ENCODE results near the gene TBX18.

The TBX18 gene

GRCh38 chr6:84687431-84687830, 77.0 kb downstream of the TBX18 start:
- H3K36me3 ChIP-seq = no peaks in the 10 kb centered on the region
- no peaks in the 10 kb centered on the region for H3K9me3 ChIP-seq
- H3K27ac ChIP-seq = no peak overlapping the region
- no peak for TF ChIP-seq CTCF (IDR thresholded peaks at IDR 0.05)
- H3K27me3 ChIP-seq = no peaks in the 10 kb centered on the region
- H3K4me1 ChIP-seq (ENCODE audit: control insufficient read depth in 1 of 2, insufficient read depth in 1 of 2, low read depth in 1 of 2, low read length in 1 of 2) = no peaks in the 10 kb centered on the region
- no peak overlapping the region for H3K4me3 ChIP-seq (ENCODE audit: low read depth in 1 of 2, low read length in 1 of 2)

GRCh38 chr6:84685983-84686584, 78.3 kb downstream of the TBX18 start:
- Histone ChIP-seq H3K27me3 (no peaks in the 10 kb centered on the region), H3K36me3 (no peaks in the 10 kb centered on the region), H3K27ac (no peak overlapping the region), H3K9me3 (no peaks in the 10 kb centered on the region), H3K4me3 (ENCODE audit: low read depth in 1 of 2, low read length in 1 of 2) (no peak overlapping the region), H3K4me1 (ENCODE audit: control insufficient read depth in 1 of 2, insufficient read depth in 1 of 2, low read depth in 1 of 2, low read length in 1 of 2) (no peaks in the 10 kb centered on the region)
- TF ChIP-seq CTCF (IDR thresholded peaks at IDR 0.05) = no peak

GRCh38 chr6:84681693-84682326, 82.6 kb downstream of the TBX18 start:
- no peaks in the 10 kb centered on the region for H3K36me3 ChIP-seq
- H3K4me1 ChIP-seq (ENCODE audit: control insufficient read depth in 1 of 2, insufficient read depth in 1 of 2, low read depth in 1 of 2, low read length in 1 of 2) = no peaks in the 10 kb centered on the region
- no peak overlapping the region for H3K4me3 ChIP-seq (ENCODE audit: low read depth in 1 of 2, low read length in 1 of 2)
- no peaks in the 10 kb centered on the region for H3K9me3 ChIP-seq
- H3K27ac ChIP-seq = no peak overlapping the region
- H3K27me3 ChIP-seq = no peaks in the 10 kb centered on the region
- TF ChIP-seq CTCF (IDR thresholded peaks at IDR 0.05) = no peak

- H3K27ac ChIP-seq = no peak overlapping the region
- no peaks in the 10 kb centered on the region for H3K27me3 ChIP-seq
- H3K9me3 ChIP-seq = no peaks in the 10 kb centered on the region
- no peak overlapping the region for H3K4me3 ChIP-seq (ENCODE audit: low read depth in 1 of 2, low read length in 1 of 2)
- TF ChIP-seq CTCF (IDR thresholded peaks at IDR 0.05) = no peak
- no peaks in the 10 kb centered on the region for H3K36me3 ChIP-seq
- no peaks in the 10 kb centered on the region for H3K4me1 ChIP-seq (ENCODE audit: control insufficient read depth in 1 of 2, insufficient read depth in 1 of 2, low read depth in 1 of 2, low read length in 1 of 2)
Observed at GRCh38 chr6:84675651-84676050, 88.7 kb downstream of the TBX18 start.

GRCh38 chr6:84674395-84674794, 90.0 kb downstream of the TBX18 start:
- Histone ChIP-seq H3K36me3 (no peaks in the 10 kb centered on the region), H3K27me3 (no peaks in the 10 kb centered on the region), H3K4me3 (ENCODE audit: low read depth in 1 of 2, low read length in 1 of 2) (no peak overlapping the region), H3K27ac (no peak overlapping the region), H3K4me1 (ENCODE audit: control insufficient read depth in 1 of 2, insufficient read depth in 1 of 2, low read depth in 1 of 2, low read length in 1 of 2) (no peaks in the 10 kb centered on the region), H3K9me3 (no peaks in the 10 kb centered on the region)
- no peak for TF ChIP-seq CTCF (IDR thresholded peaks at IDR 0.05)

Data from neutrophil (primary cell).